Measurements from ENCODE around the gene DCAF10. TPM values are rescaled to one million over a fixed set of nuclear protein-coding genes. Genes with fewer than 3 reads are reported as not detected.

The DCAF10 gene
- total and polyA plus RNA-seq, 2 of the 13 experiments (the other 11 are each of a cell fraction or from before 2014, with no cell fraction given): 9.2 to 20.3 TPM

DNA sequence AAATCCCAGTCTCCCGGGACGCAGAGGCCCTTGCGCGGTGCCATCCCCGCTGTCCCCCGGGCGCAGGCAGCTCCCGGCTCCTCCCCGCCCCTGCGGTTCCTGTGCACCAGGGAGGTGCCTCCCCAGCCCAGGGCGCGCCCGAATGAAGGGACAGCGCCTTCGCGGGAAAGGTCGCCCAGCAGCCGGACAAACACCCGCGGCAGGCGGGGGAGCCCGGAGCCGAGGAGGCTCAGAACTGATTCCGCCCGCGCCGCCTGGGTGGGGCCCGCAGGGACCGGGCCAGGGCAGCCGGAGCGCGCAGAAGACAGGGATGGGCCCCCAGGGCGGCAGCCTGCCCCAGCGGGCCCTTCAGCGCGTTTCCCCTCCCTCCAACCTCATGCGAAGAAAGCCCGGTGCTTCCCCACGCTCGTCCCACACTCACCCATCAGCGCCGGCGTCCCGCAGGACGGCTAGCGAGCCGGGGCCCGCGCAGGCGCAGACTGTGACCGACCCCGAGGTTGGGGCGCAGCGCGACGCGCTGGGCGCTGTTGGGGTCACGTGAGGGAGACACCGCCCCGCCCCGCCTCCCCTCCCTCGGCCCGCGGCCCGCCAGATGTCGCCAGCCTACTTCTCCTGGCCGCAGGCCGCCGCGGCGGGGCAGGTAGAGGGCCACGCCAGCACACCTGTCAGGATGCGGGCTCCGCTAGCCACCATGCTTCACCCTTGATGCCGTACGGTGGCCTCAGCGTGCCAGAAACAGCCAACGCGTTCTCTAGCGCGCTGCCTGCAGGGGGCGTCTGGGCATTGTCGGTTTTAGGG lies 103.2 kb downstream of the DCAF10 start, which contains the start of gene SLC25A51 (continued):
- TF ChIP-seq, protein P1, sequence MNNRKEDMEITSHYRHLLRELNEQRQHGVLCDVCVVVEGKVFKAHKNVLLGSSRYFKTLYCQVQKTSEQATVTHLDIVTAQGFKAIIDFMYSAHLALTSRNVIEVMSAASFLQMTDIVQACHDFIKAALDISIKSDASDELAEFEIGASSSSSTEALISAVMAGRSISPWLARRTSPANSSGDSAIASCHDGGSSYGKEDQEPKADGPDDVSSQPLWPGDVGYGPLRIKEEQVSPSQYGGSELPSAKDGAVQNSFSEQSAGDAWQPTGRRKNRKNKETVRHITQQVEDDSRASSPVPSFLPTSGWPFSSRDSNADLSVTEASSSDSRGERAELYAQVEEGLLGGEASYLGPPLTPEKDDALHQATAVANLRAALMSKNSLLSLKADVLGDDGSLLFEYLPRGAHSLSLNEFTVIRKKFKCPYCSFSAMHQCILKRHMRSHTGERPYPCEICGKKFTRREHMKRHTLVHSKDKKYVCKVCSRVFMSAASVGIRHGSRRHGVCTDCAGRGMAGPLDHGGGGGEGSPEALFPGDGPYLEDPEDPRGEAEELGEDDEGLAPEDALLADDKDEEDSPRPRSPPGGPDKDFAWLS (CRISPR knock-in tag; IDR thresholded peaks at IDR 0.05; ENCODE audit: borderline replicate concordance): peak; percentile 46; the same call in 1 of the 2 replicates
- TF ChIP-seq, protein P2, sequence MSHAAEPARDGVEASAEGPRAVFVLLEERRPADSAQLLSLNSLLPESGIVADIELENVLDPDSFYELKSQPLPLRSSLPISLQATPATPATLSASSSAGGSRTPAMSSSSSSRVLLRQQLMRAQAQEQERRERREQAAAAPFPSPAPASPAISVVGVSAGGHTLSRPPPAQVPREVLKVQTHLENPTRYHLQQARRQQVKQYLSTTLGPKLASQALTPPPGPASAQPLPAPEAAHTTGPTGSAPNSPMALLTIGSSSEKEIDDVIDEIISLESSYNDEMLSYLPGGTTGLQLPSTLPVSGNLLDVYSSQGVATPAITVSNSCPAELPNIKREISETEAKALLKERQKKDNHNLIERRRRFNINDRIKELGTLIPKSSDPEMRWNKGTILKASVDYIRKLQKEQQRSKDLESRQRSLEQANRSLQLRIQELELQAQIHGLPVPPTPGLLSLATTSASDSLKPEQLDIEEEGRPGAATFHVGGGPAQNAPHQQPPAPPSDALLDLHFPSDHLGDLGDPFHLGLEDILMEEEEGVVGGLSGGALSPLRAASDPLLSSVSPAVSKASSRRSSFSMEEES (CRISPR knock-in tag; IDR thresholded peaks at IDR 0.05): 0 out of 2 replicates have a peak, but pooled peaks have one; percentile 62
- TF ChIP-seq ZNF484 (CRISPR knock-in tag; IDR thresholded peaks at IDR 0.05; ENCODE audit: borderline replicate concordance, low read depth) (0 out of 2 replicates have a peak, but pooled peaks have one; percentile 38), ZNF30 (CRISPR knock-in tag; IDR thresholded peaks at IDR 0.05) (peak; percentile 78; the same call in 1 of the 2 replicates), ZNF724P (CRISPR knock-in tag; IDR thresholded peaks at IDR 0.05; ENCODE audit: borderline replicate concordance) (peak; percentile 91; the same call in 1 of the 2 replicates), DNMT3B (CRISPR knock-in tag; conservative IDR thresholded peaks at IDR 0.05) (no peak; the same call in 1 of the 2 replicates), ZNF331 (CRISPR knock-in tag; IDR thresholded peaks at IDR 0.05) (peak; percentile 93), KDM1A (CRISPR knock-in tag; IDR thresholded peaks at IDR 0.05) (peak; percentile 90; the same call in 1 of the 2 replicates), ZNF737 (CRISPR knock-in tag; IDR thresholded peaks at IDR 0.05; ENCODE audit: borderline replicate concordance) (no peak), ZNF652 (CRISPR knock-in tag; IDR thresholded peaks at IDR 0.05; ENCODE audit: borderline replicate concordance, low read depth) (no peak), HOXA7 (CRISPR knock-in tag; IDR thresholded peaks at IDR 0.05) (no peak), ZNF552 (CRISPR knock-in tag; IDR thresholded peaks at IDR 0.05; ENCODE audit: borderline replicate concordance) (peak; percentile 70; the same call in 1 of the 2 replicates), ELF3 (CRISPR knock-in tag; IDR thresholded peaks at IDR 0.05) (peak; percentile 72)
- TF ChIP-seq, protein P3, sequence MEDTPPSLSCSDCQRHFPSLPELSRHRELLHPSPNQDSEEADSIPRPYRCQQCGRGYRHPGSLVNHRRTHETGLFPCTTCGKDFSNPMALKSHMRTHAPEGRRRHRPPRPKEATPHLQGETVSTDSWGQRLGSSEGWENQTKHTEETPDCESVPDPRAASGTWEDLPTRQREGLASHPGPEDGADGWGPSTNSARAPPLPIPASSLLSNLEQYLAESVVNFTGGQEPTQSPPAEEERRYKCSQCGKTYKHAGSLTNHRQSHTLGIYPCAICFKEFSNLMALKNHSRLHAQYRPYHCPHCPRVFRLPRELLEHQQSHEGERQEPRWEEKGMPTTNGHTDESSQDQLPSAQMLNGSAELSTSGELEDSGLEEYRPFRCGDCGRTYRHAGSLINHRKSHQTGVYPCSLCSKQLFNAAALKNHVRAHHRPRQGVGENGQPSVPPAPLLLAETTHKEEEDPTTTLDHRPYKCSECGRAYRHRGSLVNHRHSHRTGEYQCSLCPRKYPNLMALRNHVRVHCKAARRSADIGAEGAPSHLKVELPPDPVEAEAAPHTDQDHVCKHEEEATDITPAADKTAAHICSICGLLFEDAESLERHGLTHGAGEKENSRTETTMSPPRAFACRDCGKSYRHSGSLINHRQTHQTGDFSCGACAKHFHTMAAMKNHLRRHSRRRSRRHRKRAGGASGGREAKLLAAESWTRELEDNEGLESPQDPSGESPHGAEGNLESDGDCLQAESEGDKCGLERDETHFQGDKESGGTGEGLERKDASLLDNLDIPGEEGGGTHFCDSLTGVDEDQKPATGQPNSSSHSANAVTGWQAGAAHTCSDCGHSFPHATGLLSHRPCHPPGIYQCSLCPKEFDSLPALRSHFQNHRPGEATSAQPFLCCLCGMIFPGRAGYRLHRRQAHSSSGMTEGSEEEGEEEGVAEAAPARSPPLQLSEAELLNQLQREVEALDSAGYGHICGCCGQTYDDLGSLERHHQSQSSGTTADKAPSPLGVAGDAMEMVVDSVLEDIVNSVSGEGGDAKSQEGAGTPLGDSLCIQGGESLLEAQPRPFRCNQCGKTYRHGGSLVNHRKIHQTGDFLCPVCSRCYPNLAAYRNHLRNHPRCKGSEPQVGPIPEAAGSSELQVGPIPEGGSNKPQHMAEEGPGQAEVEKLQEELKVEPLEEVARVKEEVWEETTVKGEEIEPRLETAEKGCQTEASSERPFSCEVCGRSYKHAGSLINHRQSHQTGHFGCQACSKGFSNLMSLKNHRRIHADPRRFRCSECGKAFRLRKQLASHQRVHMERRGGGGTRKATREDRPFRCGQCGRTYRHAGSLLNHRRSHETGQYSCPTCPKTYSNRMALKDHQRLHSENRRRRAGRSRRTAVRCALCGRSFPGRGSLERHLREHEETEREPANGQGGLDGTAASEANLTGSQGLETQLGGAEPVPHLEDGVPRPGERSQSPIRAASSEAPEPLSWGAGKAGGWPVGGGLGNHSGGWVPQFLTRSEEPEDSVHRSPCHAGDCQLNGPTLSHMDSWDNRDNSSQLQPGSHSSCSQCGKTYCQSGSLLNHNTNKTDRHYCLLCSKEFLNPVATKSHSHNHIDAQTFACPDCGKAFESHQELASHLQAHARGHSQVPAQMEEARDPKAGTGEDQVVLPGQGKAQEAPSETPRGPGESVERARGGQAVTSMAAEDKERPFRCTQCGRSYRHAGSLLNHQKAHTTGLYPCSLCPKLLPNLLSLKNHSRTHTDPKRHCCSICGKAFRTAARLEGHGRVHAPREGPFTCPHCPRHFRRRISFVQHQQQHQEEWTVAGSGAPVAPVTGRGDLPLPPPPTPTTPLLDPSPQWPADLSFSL (CRISPR knock-in tag; IDR thresholded peaks at IDR 0.05): no peak
- TF ChIP-seq, protein P4, sequence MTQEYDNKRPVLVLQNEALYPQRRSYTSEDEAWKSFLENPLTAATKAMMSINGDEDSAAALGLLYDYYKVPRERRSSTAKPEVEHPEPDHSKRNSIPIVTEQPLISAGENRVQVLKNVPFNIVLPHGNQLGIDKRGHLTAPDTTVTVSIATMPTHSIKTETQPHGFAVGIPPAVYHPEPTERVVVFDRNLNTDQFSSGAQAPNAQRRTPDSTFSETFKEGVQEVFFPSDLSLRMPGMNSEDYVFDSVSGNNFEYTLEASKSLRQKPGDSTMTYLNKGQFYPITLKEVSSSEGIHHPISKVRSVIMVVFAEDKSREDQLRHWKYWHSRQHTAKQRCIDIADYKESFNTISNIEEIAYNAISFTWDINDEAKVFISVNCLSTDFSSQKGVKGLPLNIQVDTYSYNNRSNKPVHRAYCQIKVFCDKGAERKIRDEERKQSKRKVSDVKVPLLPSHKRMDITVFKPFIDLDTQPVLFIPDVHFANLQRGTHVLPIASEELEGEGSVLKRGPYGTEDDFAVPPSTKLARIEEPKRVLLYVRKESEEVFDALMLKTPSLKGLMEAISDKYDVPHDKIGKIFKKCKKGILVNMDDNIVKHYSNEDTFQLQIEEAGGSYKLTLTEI (CRISPR knock-in tag; conservative IDR thresholded peaks at IDR 0.05): no peak

Measured in HepG2 (cell line).